Sigmoid colon (tissue), 4 donors: ENCODE measurements around the gene TM9SF4.

ENCODE experiments used
- POLR2AphosphoS5 ChIP-seq, 4 donors: sonication (generic); formaldehyde crosslinking; IDR thresholded peaks; one replicate each; pipeline ENCODE4 v1.6.1; 2017; ENCODE audit warnings: antibody characterized with exemption in 4 of 4
- TF ChIP-seq, protein P1 (sequence below), 4 experiments: fragments of 450-650 bp in 3 of 4; fragments of 200-600 bp in 1 of 4; IDR thresholded peaks; one replicate each; pipeline ENCODE4 v1.5.1; 2016 to 2019; ENCODE audit warnings: antibody characterized with exemption in 4 of 4, mild to moderate bottlenecking in 3 of 4, moderate library complexity in 2 of 4

DNA sequence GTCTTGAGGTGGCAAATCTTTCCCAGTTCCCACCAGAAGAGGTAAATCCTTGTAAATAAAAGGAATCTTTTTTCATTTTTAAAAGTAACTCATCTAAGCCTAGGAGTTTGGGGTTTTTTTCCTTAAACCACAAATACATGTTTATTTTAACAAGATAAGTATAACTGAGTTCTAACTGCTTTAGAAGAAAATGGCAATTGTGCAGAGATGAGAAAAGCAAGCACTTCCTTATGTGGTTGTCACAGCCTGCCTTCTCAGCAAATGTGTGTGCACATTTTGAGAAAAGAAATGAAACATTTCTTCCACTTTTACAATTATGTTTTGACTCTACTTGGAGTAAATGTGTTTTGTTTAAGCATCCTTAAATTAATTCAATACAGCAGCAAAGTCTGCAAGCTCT, 39.8 kb upstream of the TM9SF4 start:
- TF ChIP-seq, protein P1, sequence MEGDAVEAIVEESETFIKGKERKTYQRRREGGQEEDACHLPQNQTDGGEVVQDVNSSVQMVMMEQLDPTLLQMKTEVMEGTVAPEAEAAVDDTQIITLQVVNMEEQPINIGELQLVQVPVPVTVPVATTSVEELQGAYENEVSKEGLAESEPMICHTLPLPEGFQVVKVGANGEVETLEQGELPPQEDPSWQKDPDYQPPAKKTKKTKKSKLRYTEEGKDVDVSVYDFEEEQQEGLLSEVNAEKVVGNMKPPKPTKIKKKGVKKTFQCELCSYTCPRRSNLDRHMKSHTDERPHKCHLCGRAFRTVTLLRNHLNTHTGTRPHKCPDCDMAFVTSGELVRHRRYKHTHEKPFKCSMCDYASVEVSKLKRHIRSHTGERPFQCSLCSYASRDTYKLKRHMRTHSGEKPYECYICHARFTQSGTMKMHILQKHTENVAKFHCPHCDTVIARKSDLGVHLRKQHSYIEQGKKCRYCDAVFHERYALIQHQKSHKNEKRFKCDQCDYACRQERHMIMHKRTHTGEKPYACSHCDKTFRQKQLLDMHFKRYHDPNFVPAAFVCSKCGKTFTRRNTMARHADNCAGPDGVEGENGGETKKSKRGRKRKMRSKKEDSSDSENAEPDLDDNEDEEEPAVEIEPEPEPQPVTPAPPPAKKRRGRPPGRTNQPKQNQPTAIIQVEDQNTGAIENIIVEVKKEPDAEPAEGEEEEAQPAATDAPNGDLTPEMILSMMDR (IDR thresholded peaks at IDR 0.05): no peak
- TF ChIP-seq POLR2AphosphoS5 (IDR thresholded peaks at IDR 0.05): no peak
